K562 (cell line): Measurements from ENCODE around the gene RIPPLY3. TPM values are rescaled to one million over a fixed set of nuclear protein-coding genes. Genes with fewer than 3 reads are reported as not detected.

Experiments
- ATAC-seq: fragments of 200-7000 bp; cut with Tn5 transposase; 3 replicates; pipeline ENCODE4 v1.9.1; 2020; ENCODE audit warnings: moderate library complexity
- BruUV-seq: library from RNA; stranded (reverse); fragments of 400-500 nt; replicated peaks from 2 replicates; lab custom pipeline; 2021; lab: Mats Ljungman, UMichigan
- CTCF ChIA-PET: fragments of 300-600 bp; formaldehyde crosslinking; extraction: SDS; loops from one replicate; lab custom pipeline; 2021; ENCODE audit warnings: low intra/inter-chr PET ratio; lab: Yijun Ruan, JAX
- POLR2A ChIA-PET: fragments of 300-600, 350-650 bp; sonication (Branson Sonifier 250); formaldehyde crosslinking; extraction: SDS; loops from one replicate; lab custom pipeline; 2021; ENCODE audit warnings: antibody characterized with exemption, inconsistent platforms; lab: Yijun Ruan, JAX
- DNase-seq, 4 experiments: peaks; one replicate each; pipeline versions ENCODE4 v3.0.0 to v3.0.0-alpha.2; 2011 to 2018; ENCODE audit warnings: low spot score in 3 of 4, mixed read lengths in 3 of 4; ENCODE audit errors: extremely low read depth in 1 of 4
- FAIRE-seq: peaks from 2 replicates; lab custom pipeline; 2011; peaks lifted over from hg19 to GRCh38; lab: Jason Lieb, UNC
- H2AFZ ChIP-seq: 2 replicates; pipeline ENCODE4 v1.6.0; 2011; ENCODE audit warnings: low read depth, low read length, control low read depth, inconsistent platforms
- H3K27ac ChIP-seq: fragments of 200-600 bp; 3 replicates; pipeline ENCODE4 v1.8.0; 2011; ENCODE audit warnings: low read depth, mild to moderate bottlenecking, control low read depth, inconsistent platforms, low read length, moderate library complexity, mixed read lengths; ENCODE audit errors: extremely low read depth
- H3K27me3 ChIP-seq, 2 experiments: fragments of 300-600 bp in 1 of 2; 2 replicates in 1 of 2; 3 replicates in 1 of 2; pipeline versions ENCODE4 v1.6.0 to v1.8.0; 2011; ENCODE audit warnings: inconsistent platforms in 2 of 2, low read length in 2 of 2, mild to moderate bottlenecking in 1 of 2, mixed read lengths in 1 of 2, moderate library complexity in 1 of 2; ENCODE audit not compliant: control insufficient read depth in 2 of 2, insufficient read depth in 2 of 2
- H3K36me3 ChIP-seq: fragments of 300-600 bp; 3 replicates; pipeline ENCODE4 v1.8.0; 2011; ENCODE audit warnings: mild to moderate bottlenecking, low read length, inconsistent platforms; ENCODE audit not compliant: control insufficient read depth, insufficient read depth
- H3K4me1 ChIP-seq, 2 experiments: fragments of 200-600 bp in 1 of 2; replicated peaks in 1 of 2; 2 replicates in 1 of 2; 3 replicates in 1 of 2; pipeline versions ENCODE4 v1.5.1 to v1.8.0; 2011; ENCODE audit warnings: inconsistent platforms in 2 of 2, low read length in 2 of 2, mild to moderate bottlenecking in 1 of 2, mixed read lengths in 1 of 2, moderate library complexity in 1 of 2; ENCODE audit not compliant: control insufficient read depth in 2 of 2, insufficient read depth in 2 of 2
- H3K4me2 ChIP-seq: 2 replicates; pipeline ENCODE4 v1.6.1; 2011; ENCODE audit warnings: low read length, control low read depth, inconsistent platforms, mixed read lengths; ENCODE audit not compliant: insufficient read depth
- H3K4me3 ChIP-seq: fragments of 200-600 bp; sonication (generic), shearing (Covaris generic); 2 replicates; pipeline ENCODE4 v1.5.1; 2016; ENCODE audit warnings: control low read depth, inconsistent platforms
- H3K79me2 ChIP-seq: fragments of 200-600 bp; 3 replicates; pipeline ENCODE4 v1.8.0; 2011; ENCODE audit warnings: low read length, inconsistent platforms; ENCODE audit not compliant: control insufficient read depth, insufficient read depth
- H3K9ac ChIP-seq, 2 experiments: 2 replicates each; pipeline versions ENCODE4 v1.6.0 to v1.6.1; 2011; ENCODE audit warnings: low read depth in 2 of 2, low read length in 2 of 2, control low read depth in 1 of 2, inconsistent platforms in 1 of 2, mild to moderate bottlenecking in 1 of 2, mixed read lengths in 1 of 2; ENCODE audit not compliant: insufficient read depth in 1 of 2
- H3K9me1 ChIP-seq: one replicate; pipeline ENCODE4 v1.6.0; 2011; ENCODE audit warnings: inconsistent platforms, mild to moderate bottlenecking, low read length, moderate library complexity; ENCODE audit not compliant: control insufficient read depth, insufficient read depth
- H3K9me3 ChIP-seq: replicated peaks from 2 replicates; pipeline ENCODE4 v1.5.1; 2011; ENCODE audit warnings: low read depth, low read length, inconsistent platforms; ENCODE audit not compliant: control insufficient read depth, insufficient read depth
- H4K20me1 ChIP-seq: replicated peaks from 2 replicates; pipeline ENCODE4 v1.6.1; 2011; ENCODE audit warnings: low read length, inconsistent platforms, mixed read lengths; ENCODE audit not compliant: control insufficient read depth, insufficient read depth
- ATF3 ChIP-seq, 2 experiments: fragments of 450-650 bp in 1 of 2; sonication (generic) in 1 of 2; formaldehyde crosslinking in 1 of 2; IDR thresholded peaks in 1 of 2; conservative IDR thresholded peaks in 1 of 2; 2 replicates each; pipeline versions ENCODE4 v1.6.1 to v1.8.1; 2016 to 2023; ENCODE audit warnings: mild to moderate bottlenecking in 2 of 2, moderate library complexity in 2 of 2, inconsistent platforms in 1 of 2, missing genetic modification reagents in 1 of 2
- CEBPG ChIP-seq, 3 experiments: fragments of 200-800 bp in 1 of 3; sonication (Bioruptor generic) in 1 of 3; sonication (generic) in 1 of 3; formaldehyde crosslinking in 1 of 3; IDR thresholded peaks in 2 of 3; conservative IDR thresholded peaks in 1 of 3; 2 replicates each; pipeline versions ENCODE4 v1.6.1 to v1.8.0; 2016 to 2022; ENCODE audit warnings: missing compliant biosample characterization in 2 of 3, missing genetic modification characterization in 2 of 3, mild to moderate bottlenecking in 1 of 3, missing genetic modification reagents in 1 of 3
- CTBP1 ChIP-seq: fragments of 450-650 bp; IDR thresholded peaks from 2 replicates; pipeline ENCODE4 v1.6.1; 2016; ENCODE audit warnings: borderline replicate concordance
- DACH1 ChIP-seq: fragments of 450-650 bp; IDR thresholded peaks from 2 replicates; pipeline ENCODE4 v1.6.1; 2018; ENCODE audit not compliant: partially characterized antibody
- WGBS: fragments of 100-300 bp; shearing (Covaris generic); methylation state at CpG from one replicate; pipeline ENCODE4 v1.1.6; 2016; ENCODE audit warnings: low coverage, mixed read lengths; ENCODE audit not compliant: insufficient coverage; ENCODE audit errors: missing lambda C conversion rate; 5-methylcytosine and 5-hydroxymethylcytosine counted together
- in situ Hi-C: fragments of 300-500 bp; cut with MboI; formaldehyde crosslinking; loops from 4 replicates; pipeline ENCODE4 v1.15.0; 2018; ENCODE audit warnings: inconsistent platforms, mixed read lengths
- intact Hi-C: fragments of 100-400 bp; cut with micrococcal nuclease; formaldehyde crosslinking; loops from 2 replicates; pipeline ENCODE4 v1.14.2; 2022
- polyA plus RNA-seq, 8 experiments: library from polyadenylated mRNA; depleted of rRNA in 4 of 8; stranded (reverse) in 5 of 8; unstranded in 3 of 8; fragments of >200 nt; fragmentation: Nextera tagmentation in 2 of 8; fragmentation: Illumina TruSeq in 1 of 8; extraction: Ambion mirVana in 2 of 8; extraction: Trizol in 1 of 8; gene quantifications; 2 replicates each; pipeline versions ENCODE4 v1.2.1 to v1.2.3, GENCODE V29; 2011 to 2014; ENCODE audit warnings: inconsistent platforms in 1 of 8, missing spikeins in 1 of 8
- total RNA-seq, 7 experiments: library from RNA; depleted of rRNA in 6 of 7; stranded (reverse); fragments of >200 nt in 6 of 7; fragmentation: Illumina TruSeq in 2 of 7; extraction: Trizol in 2 of 7; gene quantifications; 2 replicates each; pipeline versions ENCODE4 v1.2.1 to v1.2.3, GENCODE V29; 2011 to 2021; ENCODE audit warnings: low replicate concordance in 1 of 7

RIPPLY3 gene
- total and polyA plus RNA-seq, 9 of the 15 experiments (the other 6 are each of a cell fraction or from before 2014, with no cell fraction given): not detected

GRCh38 chr21:36960676-36961284, 45.7 kb upstream of the RIPPLY3 start:
- peaks cover 17% of the 10 kb centered on the region for H3K36me3 ChIP-seq
- TF ChIP-seq DACH1 (no peak), ATF3 (IDR thresholded peaks at IDR 0.05) (peak; percentile 26; the same call in 1 of the 2 replicates), ATF3 (CRISPR knock-in tag; conservative IDR thresholded peaks at IDR 0.05) (no peak), CEBPG (CRISPR knock-in tag; IDR thresholded peaks at IDR 0.05) (no peak), CEBPG (tag; conservative IDR thresholded peaks at IDR 0.05 in 1 of 2, IDR thresholded peaks at IDR 0.05 in 1 of 2) (peak in 1 of 2 experiments; percentile 59; a peak in 2 of 4 replicates), CTBP1 (0 out of 2 replicates have a peak, but pooled peaks have one; percentile 21)
- TF ChIP-seq, all 486 proteins: peak for 3
- ChIA-PET POLR2A (interaction anchor here (0.6 to 1.4 kb wide), 3 partner anchors 9 to 18 kb away, joined by 3 read pairs; no protein-coding TSS in a partner anchor), CTCF (interaction anchor here (0.6 to 0.9 kb wide), 2 partner anchors 16 to 48 kb away, joined by 3 read pairs; no protein-coding TSS in a partner anchor)
- WGBS: 90% methylated on average over 8 of the region's 8 CpGs
- H3K9me1 ChIP-seq: no peaks in the 10 kb centered on the region
- in situ Hi-C loops (no loop called here), intact Hi-C loops (loop anchor here (5.0 kb wide), 1 partner anchor 307 kb away; the partner anchor contains the start of gene VPS26C)
- H3K4me3 ChIP-seq: no peak overlapping the region
- no peaks in the 10 kb centered on the region for H3K27me3 ChIP-seq
- ATAC-seq (no peak), DNase-seq (no peak), FAIRE-seq (no peak)
- H3K4me2 ChIP-seq: no peak overlapping the region
- H2AFZ ChIP-seq: no peak overlapping the region
- H4K20me1 ChIP-seq: no peaks in the 10 kb centered on the region
- H3K79me2 ChIP-seq: peaks cover 19% of the 10 kb centered on the region
- H3K27ac ChIP-seq: no peak overlapping the region
- no TSS peak for BruUV-seq
- H3K4me1 ChIP-seq: peaks cover 22 to 27% of the 10 kb centered on the region in 2 experiments
- no peaks in the 10 kb centered on the region for H3K9me3 ChIP-seq
- H3K9ac ChIP-seq: no peak overlapping the region
